Hepatocyte (in vitro differentiated cells): ENCODE data around the gene OGG1. TPM values are rescaled to one million over a fixed set of nuclear protein-coding genes. Genes with fewer than 3 reads are reported as not detected.

Experiments used
- DNase-seq: peaks from one replicate; pipeline ENCODE4 v3.0.0-alpha.2; 2016; ENCODE audit warnings: low spot score
- H2AFZ ChIP-seq: fragments of 200-600 bp; sonication (generic); 2 replicates; pipeline ENCODE4 v1.6.0; 2016; ENCODE audit warnings: antibody characterized with exemption, mild to moderate bottlenecking
- H3K27ac ChIP-seq: fragments of 200-600 bp; sonication (generic); 2 replicates; pipeline ENCODE4 v1.5.1; 2016; ENCODE audit warnings: mild to moderate bottlenecking
- H3K27me3 ChIP-seq: fragments of 200-600 bp; sonication (generic); 2 replicates; pipeline ENCODE4 v1.6.1; 2016
- H3K36me3 ChIP-seq: fragments of 200-600 bp; sonication (generic); replicated peaks from 2 replicates; pipeline ENCODE4 v1.5.1; 2016; ENCODE audit warnings: low read depth; ENCODE audit not compliant: insufficient read depth
- H3K4me1 ChIP-seq: fragments of 200-600 bp; sonication (generic); 2 replicates; pipeline ENCODE4 v1.5.1; 2016; ENCODE audit warnings: mild to moderate bottlenecking, moderate library complexity; ENCODE audit not compliant: insufficient read depth
- H3K4me2 ChIP-seq: fragments of 200-600 bp; sonication (generic); 2 replicates; pipeline ENCODE4 v1.6.0; 2016
- H3K4me3 ChIP-seq: fragments of 200-600 bp; sonication (generic); 2 replicates; pipeline ENCODE4 v1.5.1; 2016; ENCODE audit warnings: mild to moderate bottlenecking
- H3K79me2 ChIP-seq: fragments of 200-600 bp; sonication (generic); 2 replicates; pipeline ENCODE4 v1.6.0; 2017; ENCODE audit warnings: mild to moderate bottlenecking
- H3K9me2 ChIP-seq: fragments of 200-600 bp; sonication (generic); replicated peaks from 2 replicates; pipeline ENCODE4 v1.6.0; 2017; ENCODE audit warnings: mild to moderate bottlenecking; ENCODE audit not compliant: insufficient read depth
- H3K9me3 ChIP-seq: fragments of 200-600 bp; sonication (generic); 2 replicates; pipeline ENCODE4 v1.5.1; 2016; ENCODE audit warnings: low read depth, mild to moderate bottlenecking
- H4K20me1 ChIP-seq: fragments of 200-600 bp; sonication (generic); 2 replicates; pipeline ENCODE4 v1.6.0; 2016; ENCODE audit warnings: mild to moderate bottlenecking; ENCODE audit not compliant: insufficient read depth, poor library complexity, severe bottlenecking
- EZH2 ChIP-seq: fragments of 200-600 bp; sonication (generic); IDR thresholded peaks from 2 replicates; pipeline ENCODE4 v1.6.1; 2016; ENCODE audit warnings: antibody characterized with exemption, mild to moderate bottlenecking, borderline replicate concordance
- EZH2phosphoT487 ChIP-seq: fragments of 200-600 bp; sonication (generic); IDR thresholded peaks from one replicate; pipeline ENCODE4 v1.6.1; 2018; ENCODE audit warnings: antibody characterized with exemption, mild to moderate bottlenecking, low read depth, moderate library complexity; ENCODE audit not compliant: unreplicated experiment, severe bottlenecking
- WGBS: methylation state at CpG from one replicate; pipeline ENCODE4 v1.1.6; 2016; ENCODE audit warnings: low lambda C conversion rate; ENCODE audit errors: missing lambda C conversion rate; 5-methylcytosine and 5-hydroxymethylcytosine counted together
- polyA plus RNA-seq: library from polyadenylated mRNA; unstranded; fragments of >200 nt; fragmentation: Nextera tagmentation; extraction: Ambion mirVana; gene quantifications from 2 replicates; pipeline ENCODE4 v1.2.1, GENCODE V29; 2016
- total RNA-seq: library from RNA; depleted of rRNA; stranded (reverse); fragments of >200 nt; gene quantifications from 2 replicates; pipeline ENCODE4 v1.2.3, GENCODE V29; 2014
- TF ChIP-seq, protein P1 (sequence below): fragments of 200-600 bp; sonication (generic); IDR thresholded peaks from 2 replicates; pipeline ENCODE4 v1.5.1; 2016; ENCODE audit warnings: antibody characterized with exemption, mild to moderate bottlenecking; ENCODE audit not compliant: poor library complexity

The OGG1 gene
- total and polyA plus RNA-seq, 2 experiments from 2014 or later = 34.7 to 43.2 TPM

DNA sequence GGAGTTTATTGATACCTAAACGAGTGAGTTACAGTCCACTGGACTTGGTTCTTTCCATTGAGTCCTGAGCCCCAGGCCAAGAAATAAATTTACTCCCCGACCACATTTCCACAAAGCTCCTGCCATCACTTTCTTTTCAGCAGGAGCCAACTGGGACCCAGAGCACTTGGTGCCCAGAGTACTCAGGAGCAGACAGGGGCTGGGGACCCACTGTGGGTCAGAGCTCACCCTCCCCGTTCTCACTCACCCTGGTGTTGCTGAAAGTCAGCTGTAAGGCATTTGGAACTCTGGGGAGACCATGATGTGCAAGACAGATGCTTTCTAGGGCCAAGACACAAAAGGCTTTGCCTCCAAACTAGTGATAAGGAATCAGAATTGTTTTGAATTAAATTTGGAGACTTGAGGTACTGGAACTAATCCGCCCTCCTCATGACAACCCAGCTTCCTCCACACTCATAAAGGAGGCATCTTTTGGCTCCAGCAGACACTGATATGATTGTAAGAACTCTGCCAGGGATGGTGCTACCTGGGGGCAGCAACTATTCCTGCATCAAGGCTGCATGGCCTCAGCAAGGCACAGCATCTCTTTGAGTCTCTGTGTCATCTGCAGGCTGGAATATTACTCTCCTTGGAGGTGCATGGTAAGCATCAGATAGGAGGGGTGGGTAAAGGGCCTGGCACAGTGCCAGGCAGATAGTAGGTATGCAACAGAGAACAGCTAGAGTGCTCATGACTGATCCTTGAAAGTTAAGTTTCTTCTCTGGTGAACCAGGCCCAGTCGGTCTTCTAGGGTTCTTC is 27.3 kb downstream of the OGG1 start:
- H3K36me3 ChIP-seq = no peaks in the 10 kb centered on the region
- WGBS = 85% methylated on average over 5 of the region's 5 CpGs

DNA sequence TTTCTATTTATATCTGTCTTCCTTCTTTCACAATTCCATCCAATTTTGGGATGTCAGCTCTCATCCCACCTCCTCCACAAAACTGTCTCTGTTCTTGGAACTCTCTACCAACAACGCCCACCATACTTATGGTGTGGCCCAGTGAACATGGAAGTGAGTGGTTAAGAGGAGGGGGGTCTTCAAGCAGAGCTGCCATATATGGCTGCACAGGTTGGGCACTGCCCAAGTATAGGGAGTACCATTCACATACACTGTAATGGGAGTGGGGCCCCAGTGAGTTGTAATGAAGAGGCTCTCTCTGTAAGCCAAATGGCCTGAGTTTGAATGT is 27.9 kb downstream of the OGG1 start:
- WGBS = 100% methylated on average over 1 of the region's 1 CpG
- Histone ChIP-seq H4K20me1 (no peaks in the 10 kb centered on the region), H3K27ac (no peak overlapping the region)

More for the DNA sequence above, 27.3 kb downstream of the OGG1 start:
- Histone ChIP-seq H3K27me3 (no peaks in the 10 kb centered on the region), H3K4me1 (no peaks in the 10 kb centered on the region), H3K4me3 (no peak overlapping the region), H3K9me2 (no peaks in the 10 kb centered on the region), H3K9me3 (no peaks in the 10 kb centered on the region), H3K4me2 (no peak overlapping the region), H3K27ac (no peak overlapping the region), H4K20me1 (no peaks in the 10 kb centered on the region), H3K79me2 (no peaks in the 10 kb centered on the region), H2AFZ (no peak overlapping the region)
- TF ChIP-seq, protein P1, sequence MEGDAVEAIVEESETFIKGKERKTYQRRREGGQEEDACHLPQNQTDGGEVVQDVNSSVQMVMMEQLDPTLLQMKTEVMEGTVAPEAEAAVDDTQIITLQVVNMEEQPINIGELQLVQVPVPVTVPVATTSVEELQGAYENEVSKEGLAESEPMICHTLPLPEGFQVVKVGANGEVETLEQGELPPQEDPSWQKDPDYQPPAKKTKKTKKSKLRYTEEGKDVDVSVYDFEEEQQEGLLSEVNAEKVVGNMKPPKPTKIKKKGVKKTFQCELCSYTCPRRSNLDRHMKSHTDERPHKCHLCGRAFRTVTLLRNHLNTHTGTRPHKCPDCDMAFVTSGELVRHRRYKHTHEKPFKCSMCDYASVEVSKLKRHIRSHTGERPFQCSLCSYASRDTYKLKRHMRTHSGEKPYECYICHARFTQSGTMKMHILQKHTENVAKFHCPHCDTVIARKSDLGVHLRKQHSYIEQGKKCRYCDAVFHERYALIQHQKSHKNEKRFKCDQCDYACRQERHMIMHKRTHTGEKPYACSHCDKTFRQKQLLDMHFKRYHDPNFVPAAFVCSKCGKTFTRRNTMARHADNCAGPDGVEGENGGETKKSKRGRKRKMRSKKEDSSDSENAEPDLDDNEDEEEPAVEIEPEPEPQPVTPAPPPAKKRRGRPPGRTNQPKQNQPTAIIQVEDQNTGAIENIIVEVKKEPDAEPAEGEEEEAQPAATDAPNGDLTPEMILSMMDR = no peak
- TF ChIP-seq EZH2 (no peak), EZH2phosphoT487 (no peak)
- DNase-seq = no peak

DNA sequence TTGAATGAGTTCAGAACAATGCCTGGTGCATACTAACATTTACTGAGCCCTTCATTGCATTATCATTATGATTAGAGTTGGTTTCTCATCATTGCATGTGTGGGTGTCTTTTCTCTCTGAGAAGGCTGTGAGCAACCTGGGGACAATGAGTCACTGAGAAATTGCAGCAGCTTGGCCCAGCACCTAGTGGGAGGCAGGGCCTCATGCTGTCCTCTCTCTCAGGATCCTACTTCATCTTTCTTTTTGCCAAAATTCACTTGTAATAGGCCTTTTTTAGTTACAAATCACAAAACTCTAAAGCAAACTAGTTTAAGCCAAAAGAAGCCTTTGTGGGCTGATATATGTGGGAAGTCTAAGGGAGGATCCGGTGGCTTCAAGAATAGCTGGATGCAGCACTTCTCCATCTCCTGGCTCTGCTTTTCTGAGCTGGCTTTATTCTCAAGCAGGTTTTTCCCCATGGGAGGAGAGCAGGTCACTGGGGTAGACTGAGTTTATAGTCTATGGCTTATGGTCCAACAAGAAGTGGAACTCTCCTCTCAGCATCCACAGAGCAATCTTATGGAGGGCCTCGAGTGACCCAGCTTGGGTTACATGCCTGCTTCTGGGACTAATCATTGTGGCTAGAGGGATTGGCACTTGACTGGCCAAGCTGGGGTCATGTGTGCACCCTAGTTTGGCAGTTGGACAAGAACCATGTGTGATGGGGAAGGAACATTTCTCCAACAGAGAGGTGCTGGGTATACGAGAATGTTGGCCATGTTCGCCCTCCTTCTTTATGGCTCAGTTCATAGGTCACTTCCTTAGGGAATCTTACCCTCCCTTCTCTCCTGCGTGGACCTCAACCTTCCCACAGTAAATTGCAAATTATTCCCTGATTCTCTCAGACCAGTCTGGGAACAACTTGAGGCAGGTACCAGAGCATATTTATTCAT is 28.7 kb downstream of the OGG1 start:
- WGBS = 86% methylated on average over 5 of the region's 5 CpGs
- H4K20me1 ChIP-seq = no peaks in the 10 kb centered on the region
- no peaks in the 10 kb centered on the region for H3K9me2 ChIP-seq
- no peak for DNase-seq
- no peaks in the 10 kb centered on the region for H3K36me3 ChIP-seq
- H3K4me2 ChIP-seq = no peak overlapping the region
- H3K9me3 ChIP-seq = no peaks in the 10 kb centered on the region
- no peaks in the 10 kb centered on the region for H3K79me2 ChIP-seq
- no peak overlapping the region for H3K4me3 ChIP-seq
- no peak overlapping the region for H3K27ac ChIP-seq
- no peak overlapping the region for H2AFZ ChIP-seq
- no peaks in the 10 kb centered on the region for H3K4me1 ChIP-seq
- H3K27me3 ChIP-seq = no peaks in the 10 kb centered on the region
- no peak for TF ChIP-seq EZH2
- TF ChIP-seq EZH2phosphoT487 = no peak
- TF ChIP-seq, protein P1 = no peak

More for the DNA sequence above, 27.9 kb downstream of the OGG1 start:
- no peak overlapping the region for H3K4me3 ChIP-seq
- H3K36me3 ChIP-seq = no peaks in the 10 kb centered on the region
- H2AFZ ChIP-seq = no peak overlapping the region
- H3K4me2 ChIP-seq = no peak overlapping the region
- no peaks in the 10 kb centered on the region for H3K9me2 ChIP-seq
- no peaks in the 10 kb centered on the region for H3K4me1 ChIP-seq
- no peaks in the 10 kb centered on the region for H3K9me3 ChIP-seq
- H3K27me3 ChIP-seq = no peaks in the 10 kb centered on the region
- H3K79me2 ChIP-seq = no peaks in the 10 kb centered on the region
- TF ChIP-seq, protein P1 = no peak
- DNase-seq = no peak
